Measurements from ENCODE around the gene PCP2.

DNA sequence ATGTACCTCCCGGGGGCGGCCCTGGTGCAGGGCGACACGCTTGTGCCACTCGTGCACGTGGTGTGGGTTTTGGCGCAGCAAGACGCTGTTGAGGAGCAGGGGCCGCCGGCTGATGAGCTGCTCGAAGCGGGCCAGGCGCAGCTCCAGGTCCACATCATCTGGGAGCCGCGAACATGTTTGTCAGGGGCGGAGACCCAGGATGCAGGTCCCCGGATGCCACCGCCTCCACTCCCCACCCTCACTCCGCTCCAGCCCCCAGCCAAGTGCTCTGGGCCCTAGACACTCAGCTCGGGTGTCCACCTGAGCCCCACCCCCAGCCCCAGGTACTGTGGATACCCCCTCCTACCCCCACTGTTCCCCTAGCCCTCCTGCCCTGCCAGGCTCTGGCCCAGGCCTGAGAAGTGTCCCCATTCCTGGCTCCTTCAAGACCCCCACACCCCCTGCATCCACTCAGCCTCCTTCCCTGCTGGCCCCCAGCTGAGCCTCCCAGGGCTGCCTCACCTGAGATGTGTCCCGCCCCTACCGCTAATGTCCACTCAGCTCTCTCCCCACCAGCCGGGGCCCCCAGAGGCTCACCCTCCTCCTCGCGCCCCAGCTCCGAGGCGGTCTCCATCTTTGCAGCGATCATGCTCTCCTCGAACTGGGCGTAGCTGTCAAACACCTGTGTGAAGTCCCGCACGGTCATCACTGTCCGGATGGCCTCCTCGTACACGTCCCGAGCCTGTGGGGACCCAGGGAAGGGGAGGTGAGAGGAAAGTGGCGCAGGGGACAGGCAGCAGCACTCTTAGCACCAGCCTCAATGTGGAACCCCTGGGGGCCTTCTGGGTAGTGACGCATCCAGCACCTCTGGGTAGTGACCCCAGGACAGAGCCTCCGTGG, 9.6 kb downstream of the PCP2 start:
- TF ChIP-seq, protein P1, sequence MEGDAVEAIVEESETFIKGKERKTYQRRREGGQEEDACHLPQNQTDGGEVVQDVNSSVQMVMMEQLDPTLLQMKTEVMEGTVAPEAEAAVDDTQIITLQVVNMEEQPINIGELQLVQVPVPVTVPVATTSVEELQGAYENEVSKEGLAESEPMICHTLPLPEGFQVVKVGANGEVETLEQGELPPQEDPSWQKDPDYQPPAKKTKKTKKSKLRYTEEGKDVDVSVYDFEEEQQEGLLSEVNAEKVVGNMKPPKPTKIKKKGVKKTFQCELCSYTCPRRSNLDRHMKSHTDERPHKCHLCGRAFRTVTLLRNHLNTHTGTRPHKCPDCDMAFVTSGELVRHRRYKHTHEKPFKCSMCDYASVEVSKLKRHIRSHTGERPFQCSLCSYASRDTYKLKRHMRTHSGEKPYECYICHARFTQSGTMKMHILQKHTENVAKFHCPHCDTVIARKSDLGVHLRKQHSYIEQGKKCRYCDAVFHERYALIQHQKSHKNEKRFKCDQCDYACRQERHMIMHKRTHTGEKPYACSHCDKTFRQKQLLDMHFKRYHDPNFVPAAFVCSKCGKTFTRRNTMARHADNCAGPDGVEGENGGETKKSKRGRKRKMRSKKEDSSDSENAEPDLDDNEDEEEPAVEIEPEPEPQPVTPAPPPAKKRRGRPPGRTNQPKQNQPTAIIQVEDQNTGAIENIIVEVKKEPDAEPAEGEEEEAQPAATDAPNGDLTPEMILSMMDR (IDR thresholded peaks at IDR 0.05) = no peak
- no peak for TF ChIP-seq EZH2phosphoT487 (IDR thresholded peaks at IDR 0.05)
